Stomach smooth muscle (tissue), 2 donors: Measurements from ENCODE around the gene C14orf180.

ENCODE experiments used
- H3K27ac ChIP-seq: one replicate; pipeline ENCODE4 v1.7.0; 2013; ENCODE audit warnings: mild to moderate bottlenecking, low read length, inconsistent platforms
- H3K27me3 ChIP-seq, 2 donors: one replicate each; pipeline ENCODE4 v1.7.0; 2013; ENCODE audit warnings: low read length in 2 of 2; ENCODE audit not compliant: insufficient read depth in 2 of 2, control insufficient read depth in 1 of 2
- H3K36me3 ChIP-seq, 2 donors: one replicate each; pipeline ENCODE4 v1.7.0; 2013; ENCODE audit warnings: low read length in 2 of 2; ENCODE audit not compliant: control insufficient read depth in 2 of 2, insufficient read depth in 2 of 2
- H3K4me1 ChIP-seq: one replicate; pipeline ENCODE4 v1.7.0; 2013; ENCODE audit warnings: low read length; ENCODE audit not compliant: control insufficient read depth, insufficient read depth
- H3K4me3 ChIP-seq, 2 donors: one replicate each; pipeline ENCODE4 v1.7.0; 2013; ENCODE audit warnings: low read length in 2 of 2
- H3K9ac ChIP-seq, 2 donors: one replicate each; pipeline ENCODE4 v1.7.0; 2013; ENCODE audit warnings: low read length in 2 of 2, mild to moderate bottlenecking in 1 of 2
- H3K9me3 ChIP-seq, 2 donors: one replicate each; pipeline ENCODE4 v1.7.0; 2013; ENCODE audit warnings: low read length in 2 of 2; ENCODE audit not compliant: control insufficient read depth in 2 of 2
- donor health status: healthy.
- donor health status: Pancreatic carcinoma.

The C14orf180 gene

DNA sequence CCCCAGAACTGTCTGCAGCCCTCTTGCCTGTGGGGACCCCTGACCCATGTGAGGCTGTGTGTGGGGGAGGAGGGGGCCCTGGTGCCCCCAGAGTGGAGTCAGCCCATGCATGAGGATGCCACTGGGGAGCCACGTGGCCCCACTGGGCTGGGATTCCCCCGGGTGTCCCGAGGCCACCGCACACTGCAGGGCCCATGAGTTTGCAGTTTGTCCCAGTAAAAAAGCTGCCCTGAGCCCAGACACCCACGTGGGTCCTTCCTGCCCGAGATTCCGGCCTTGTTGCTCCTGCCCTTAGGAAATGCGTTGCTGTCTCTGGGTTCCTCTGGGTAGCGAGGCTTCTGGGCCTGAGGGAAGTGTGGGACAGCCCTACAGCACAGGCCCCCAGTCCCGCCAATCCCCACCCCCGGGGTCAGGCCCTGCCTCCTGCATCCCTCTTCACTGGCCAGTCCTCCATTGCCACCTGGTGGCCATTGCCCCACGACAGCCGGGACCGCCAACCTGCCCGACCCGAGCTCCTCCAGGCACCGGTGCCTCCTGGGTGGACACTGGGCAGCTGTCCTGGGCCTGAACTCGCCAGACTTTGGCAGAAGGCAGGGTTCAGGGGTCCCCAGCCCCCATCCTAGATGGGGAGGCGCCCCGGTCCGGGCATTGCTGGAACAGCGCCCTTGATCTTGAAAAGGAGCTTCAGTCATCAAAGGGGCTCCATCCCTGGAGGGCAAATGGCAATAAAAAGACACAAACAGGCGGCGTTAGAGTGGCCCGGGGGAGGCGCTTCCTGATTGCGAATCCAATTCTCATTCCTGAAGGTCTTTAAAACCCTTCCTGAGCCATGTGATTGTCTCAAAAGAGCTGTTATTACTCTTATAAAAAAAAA is 15.6 kb upstream of the C14orf180 start:
- Histone ChIP-seq H3K4me1 (peaks cover 6% of the 10 kb centered on the region), H3K9me3 (no peaks in the 10 kb centered on the region), H3K4me3 (no peak overlapping the region), H3K27me3 (peaks cover 19 to 28% of the 10 kb centered on the region in 2 donors), H3K27ac (no peak overlapping the region), H3K36me3 (no peaks in the 10 kb centered on the region), H3K9ac (no peak overlapping the region)

DNA sequence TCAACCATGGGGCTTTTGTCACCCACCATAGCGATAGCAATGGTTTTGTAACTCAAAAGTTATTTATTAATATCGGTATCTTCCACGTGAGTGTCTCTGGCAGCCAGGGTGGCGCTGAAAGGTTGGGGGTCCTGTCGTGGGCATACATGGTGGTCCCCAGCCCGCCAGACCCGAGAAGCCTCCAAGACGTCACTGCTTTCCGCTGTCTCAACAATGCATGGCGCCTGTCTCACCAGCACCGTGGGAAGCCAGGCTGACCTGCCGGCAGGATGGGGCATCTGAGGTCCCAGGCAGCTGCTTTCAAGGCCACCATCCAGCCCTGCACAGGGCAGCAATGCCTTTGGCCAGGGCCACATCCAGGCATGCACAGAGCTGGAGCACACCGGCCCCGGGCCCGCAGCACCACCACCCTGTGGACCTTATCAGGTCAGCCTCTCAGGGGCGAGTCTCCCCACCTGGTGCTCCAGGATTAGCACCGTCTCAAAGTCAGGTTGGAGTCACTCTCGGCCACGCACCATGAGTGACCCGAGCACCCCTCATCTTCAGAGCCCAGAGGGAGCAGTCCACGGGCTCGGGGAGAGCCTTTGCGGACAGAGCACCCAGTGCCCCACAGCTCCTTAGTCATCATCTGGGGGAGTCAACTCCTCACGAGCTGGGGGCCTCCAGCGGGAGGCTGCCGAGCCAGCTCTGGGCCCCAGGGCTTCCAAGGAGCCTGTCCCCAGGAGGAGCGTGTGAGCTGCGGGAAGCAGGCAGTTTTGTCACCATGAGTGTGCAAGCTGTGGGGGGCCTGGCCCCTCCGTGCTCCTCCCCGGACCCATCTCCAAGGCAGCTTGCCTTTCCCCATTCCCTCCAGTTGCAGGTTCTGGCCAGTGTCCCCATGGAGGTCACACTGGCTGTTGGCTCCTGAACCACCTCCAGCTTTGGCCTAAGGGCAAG is 14.6 kb upstream of the C14orf180 start:
- Histone ChIP-seq H3K27me3 (peaks cover 19 to 28% of the 10 kb centered on the region in 2 donors), H3K27ac (no peak overlapping the region), H3K36me3 (no peaks in the 10 kb centered on the region), H3K9me3 (no peaks in the 10 kb centered on the region), H3K9ac (no peak overlapping the region), H3K4me1 (peaks cover 6% of the 10 kb centered on the region), H3K4me3 (no peak overlapping the region)

DNA sequence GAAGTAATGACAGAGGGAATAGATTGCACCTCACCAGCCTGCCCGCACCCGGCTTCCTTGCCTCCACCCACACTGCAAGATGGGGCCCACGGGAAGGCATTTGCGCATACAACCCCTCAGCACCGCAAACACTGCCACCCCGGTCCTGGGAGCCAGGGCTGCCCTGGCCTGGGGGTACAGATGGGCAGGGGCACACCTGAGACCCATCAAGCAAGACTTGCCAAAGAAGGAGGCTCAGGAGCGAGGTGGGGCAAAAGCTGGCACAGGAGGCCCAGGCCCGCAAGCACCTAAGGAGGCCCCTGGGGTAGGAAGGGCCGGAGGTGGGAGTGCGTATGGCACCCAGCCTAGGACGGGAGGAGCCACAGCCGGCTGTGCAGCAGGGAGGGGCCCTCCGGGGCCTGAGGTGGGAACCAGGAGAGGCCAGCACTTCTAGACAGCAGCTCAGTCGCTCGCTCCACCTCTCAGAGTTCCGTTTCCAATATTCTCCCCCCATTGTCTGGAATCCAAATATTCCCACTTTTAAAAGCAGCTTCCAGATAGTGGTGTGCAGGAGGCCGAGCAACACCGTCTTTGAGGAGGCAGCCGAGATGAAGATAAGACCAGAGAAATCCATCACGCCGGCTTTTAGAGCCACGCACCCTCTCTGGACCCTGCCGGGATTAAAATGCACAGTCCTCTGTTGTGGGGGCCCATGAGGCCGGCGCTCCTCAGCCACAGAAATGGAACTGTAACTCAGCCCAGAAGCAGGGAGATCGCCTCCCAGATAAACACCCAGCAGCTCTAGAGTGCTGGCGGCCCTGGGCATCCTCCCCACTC is 12.2 kb upstream of the C14orf180 start:
- H3K27me3 ChIP-seq = peaks cover 16 to 28% of the 10 kb centered on the region in 2 donors
- H3K4me3 ChIP-seq = no peak overlapping the region
- no peaks in the 10 kb centered on the region for H3K9me3 ChIP-seq
- no peak overlapping the region for H3K27ac ChIP-seq
- H3K9ac ChIP-seq = no peak overlapping the region
- no peaks in the 10 kb centered on the region for H3K36me3 ChIP-seq
- H3K4me1 ChIP-seq = peaks cover 6% of the 10 kb centered on the region

DNA sequence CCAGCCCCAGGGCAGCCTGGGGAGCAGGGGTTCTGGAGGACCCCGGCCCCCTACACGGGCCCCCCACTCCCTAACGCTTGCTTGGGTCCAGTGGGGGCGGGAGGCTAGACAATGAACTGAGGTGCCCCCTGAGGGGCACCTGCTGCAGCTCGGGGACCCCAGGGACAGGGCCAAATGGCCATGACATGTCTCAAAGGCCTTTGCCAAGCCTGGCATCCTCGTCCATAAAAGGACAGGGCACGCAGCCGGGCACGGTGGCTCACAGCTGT is 11.7 kb upstream of the C14orf180 start:
- no peak overlapping the region for H3K9ac ChIP-seq
- no peak overlapping the region for H3K4me3 ChIP-seq
- H3K27me3 ChIP-seq = peaks cover 18 to 28% of the 10 kb centered on the region in 2 donors
- H3K4me1 ChIP-seq = peaks cover 6% of the 10 kb centered on the region
- H3K9me3 ChIP-seq = no peaks in the 10 kb centered on the region
- no peak overlapping the region for H3K27ac ChIP-seq
- no peaks in the 10 kb centered on the region for H3K36me3 ChIP-seq

DNA sequence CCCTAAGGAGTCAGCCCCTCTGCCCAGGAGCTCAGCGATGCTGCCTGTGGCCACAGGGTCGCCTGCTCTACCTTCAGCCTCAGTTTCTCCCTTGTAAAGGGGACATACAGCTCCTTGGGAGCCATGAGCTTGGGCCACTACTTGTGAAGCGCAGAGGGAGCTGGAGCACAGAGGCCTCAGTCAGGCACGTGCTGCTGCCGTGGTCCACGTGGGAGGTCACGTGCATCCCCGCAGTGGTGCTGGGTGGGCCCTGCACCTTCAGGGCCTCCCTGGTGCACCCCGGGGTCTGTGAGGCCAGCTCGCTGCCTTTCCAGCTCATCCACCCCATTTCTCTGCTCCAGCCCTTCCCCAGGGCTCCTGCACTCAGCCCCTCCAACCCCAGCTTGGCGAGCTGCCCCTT is 10.9 kb upstream of the C14orf180 start:
- no peaks in the 10 kb centered on the region for H3K9me3 ChIP-seq
- no peak overlapping the region for H3K4me3 ChIP-seq
- H3K9ac ChIP-seq = no peak overlapping the region
- peaks cover 6% of the 10 kb centered on the region for H3K4me1 ChIP-seq
- no peak overlapping the region for H3K27ac ChIP-seq
- H3K27me3 ChIP-seq = peaks cover 19 to 27% of the 10 kb centered on the region in 2 donors
- H3K36me3 ChIP-seq = no peaks in the 10 kb centered on the region

DNA sequence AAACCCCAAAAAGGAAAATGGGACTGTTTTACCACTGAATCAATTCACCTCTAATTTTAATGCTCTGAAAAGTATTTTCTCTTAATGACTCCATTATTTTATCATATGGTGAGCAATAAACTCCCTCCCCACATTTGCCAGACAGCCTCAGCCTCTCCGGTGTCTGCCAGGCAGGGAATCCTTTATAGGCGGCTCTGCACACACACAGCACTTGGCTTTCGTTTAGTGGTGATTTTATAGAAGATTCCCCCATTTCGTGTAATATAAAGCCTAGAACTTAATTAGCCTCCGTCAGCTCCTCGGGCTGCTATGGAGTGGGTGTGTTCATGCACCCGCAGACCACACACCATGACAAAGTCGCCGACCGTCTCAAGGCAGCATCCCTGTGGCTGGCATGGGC is 10.1 kb upstream of the C14orf180 start:
- Histone ChIP-seq H3K27ac (no peak overlapping the region), H3K9ac (no peak overlapping the region), H3K36me3 (no peaks in the 10 kb centered on the region), H3K9me3 (no peaks in the 10 kb centered on the region), H3K4me3 (no peak overlapping the region), H3K27me3 (peaks cover 19 to 21% of the 10 kb centered on the region in 2 donors), H3K4me1 (no peaks in the 10 kb centered on the region)

DNA sequence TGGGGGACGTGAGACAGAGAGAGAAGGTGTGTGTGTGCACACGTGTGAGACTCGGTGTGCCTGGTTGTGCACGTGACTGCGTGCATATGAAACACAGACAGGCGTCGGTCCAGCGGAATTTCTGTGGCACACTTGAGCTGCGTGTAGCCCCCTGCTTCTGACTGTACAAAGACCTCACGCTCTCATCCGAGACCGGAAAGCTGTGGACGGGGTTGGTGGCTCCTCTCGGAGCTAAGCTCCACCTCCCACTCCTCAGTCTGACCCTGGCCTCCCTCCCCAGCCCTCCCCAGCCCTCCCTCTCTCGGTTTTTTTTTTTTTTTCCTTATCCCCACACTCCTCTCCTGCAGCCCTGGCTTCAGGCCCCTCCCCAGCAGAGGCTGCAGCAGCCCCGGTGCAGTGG is 8.3 kb upstream of the C14orf180 start:
- Histone ChIP-seq H3K36me3 (no peaks in the 10 kb centered on the region), H3K27me3 (peaks cover 12% of the 10 kb centered on the region in 2 donors), H3K9ac (no peak overlapping the region), H3K27ac (no peak overlapping the region), H3K9me3 (no peaks in the 10 kb centered on the region), H3K4me1 (no peaks in the 10 kb centered on the region), H3K4me3 (no peak overlapping the region)

DNA sequence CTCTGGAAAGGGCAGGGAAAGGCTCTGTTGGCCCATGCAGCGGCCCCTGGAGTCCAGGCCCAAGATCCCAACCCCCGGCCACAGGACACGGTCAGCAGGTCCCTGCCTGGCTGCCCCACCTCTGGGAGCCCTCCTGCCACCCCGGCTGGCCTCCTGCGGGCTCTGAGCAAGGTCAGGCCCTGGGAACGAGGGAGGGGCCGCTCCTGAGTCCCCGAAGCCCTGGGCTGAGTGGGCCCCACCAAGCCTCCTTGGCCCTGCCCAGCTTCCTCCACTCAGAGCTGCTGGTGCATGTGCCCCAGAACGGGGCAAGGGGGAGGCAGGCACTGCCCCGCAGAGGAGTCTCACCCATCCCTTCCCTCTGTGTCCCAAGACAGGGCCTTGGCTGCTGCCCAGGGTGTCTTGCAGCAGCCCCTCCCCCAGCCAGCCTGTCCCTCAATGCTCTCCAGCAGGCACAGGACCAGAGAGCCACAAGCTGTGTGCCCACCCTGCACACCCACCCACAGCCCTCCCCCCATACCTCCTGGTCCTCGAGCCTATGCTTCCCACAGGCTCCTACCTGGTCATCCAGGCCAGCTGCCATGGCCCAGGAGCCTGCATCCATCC is 7.4 kb upstream of the C14orf180 start:
- Histone ChIP-seq H3K4me3 (no peak overlapping the region), H3K9ac (no peak overlapping the region), H3K9me3 (no peaks in the 10 kb centered on the region), H3K27me3 (peaks cover 12 to 16% of the 10 kb centered on the region in 2 donors), H3K4me1 (no peaks in the 10 kb centered on the region), H3K36me3 (no peaks in the 10 kb centered on the region), H3K27ac (no peak overlapping the region)

DNA sequence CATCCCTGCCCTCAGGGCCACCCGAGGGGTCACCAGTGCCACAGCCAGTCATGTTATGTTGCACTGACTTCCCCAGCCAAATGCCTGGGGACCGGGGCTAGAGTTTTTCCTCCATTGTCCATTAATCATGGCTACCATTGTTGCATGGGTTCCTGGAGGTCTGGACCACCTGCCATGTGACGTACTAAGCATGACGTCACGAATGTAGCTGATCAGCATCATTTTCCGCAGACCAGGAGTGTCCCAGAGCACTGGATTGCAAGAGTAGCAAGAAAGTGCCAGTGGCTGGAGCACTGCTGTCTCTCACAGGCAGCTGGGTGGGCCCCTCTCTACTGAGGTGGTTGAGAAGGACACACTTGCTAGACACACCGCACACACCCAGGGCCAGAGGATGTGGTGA is 6.9 kb upstream of the C14orf180 start:
- Histone ChIP-seq H3K27me3 (peaks cover 7 to 14% of the 10 kb centered on the region in 2 donors), H3K9ac (no peak overlapping the region), H3K36me3 (no peaks in the 10 kb centered on the region), H3K4me1 (no peaks in the 10 kb centered on the region), H3K9me3 (no peaks in the 10 kb centered on the region), H3K4me3 (no peak overlapping the region), H3K27ac (no peak overlapping the region)

DNA sequence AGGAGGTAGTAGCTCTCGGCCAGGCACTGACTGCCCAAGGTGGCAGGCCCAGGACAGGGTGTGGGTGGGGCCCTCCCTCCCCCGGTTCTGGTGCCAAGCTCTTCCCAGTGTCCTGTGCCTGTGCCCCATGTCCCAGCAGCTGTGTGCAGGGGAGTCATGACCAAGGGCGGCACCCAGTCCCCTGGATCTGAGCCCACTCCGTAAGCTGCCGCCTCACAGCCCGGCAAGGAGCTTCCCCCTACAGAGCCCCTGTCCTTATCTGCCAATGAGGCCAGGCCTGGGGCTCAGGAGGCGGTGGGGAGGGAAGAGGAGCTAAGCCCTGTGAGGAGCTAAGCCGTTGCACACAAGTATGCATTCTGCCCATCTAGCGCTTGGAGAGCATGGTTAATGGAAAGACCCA is 5.6 kb upstream of the C14orf180 start:
- Histone ChIP-seq H3K9ac (no peak overlapping the region), H3K9me3 (no peaks in the 10 kb centered on the region), H3K27ac (no peak overlapping the region), H3K27me3 (peaks cover 10 to 13% of the 10 kb centered on the region in 2 donors), H3K4me3 (no peak overlapping the region), H3K36me3 (no peaks in the 10 kb centered on the region), H3K4me1 (no peaks in the 10 kb centered on the region)
